IMR-90 (cell line): ENCODE results near the gene CBX8. TPM values are rescaled to one million over a fixed set of nuclear protein-coding genes. Genes with fewer than 3 reads are reported as not detected.

Experiments used
- ATAC-seq: fragments of 200-7000 bp; cut with Tn5 transposase; 2 replicates; pipeline ENCODE4 v1.9.1; 2020; ENCODE audit warnings: low read depth, mild to moderate bottlenecking, moderate library complexity
- BruUV-seq: library from RNA; stranded (reverse); fragments of 400-500 nt; replicated peaks from 2 replicates; lab custom pipeline; 2021; lab: Mats Ljungman, UMichigan
- CTCF ChIA-PET: fragments of 300-600 bp; formaldehyde crosslinking; extraction: SDS; loops from one replicate; lab custom pipeline; 2021; ENCODE audit warnings: antibody characterized with exemption; lab: Yijun Ruan, JAX
- POLR2A ChIA-PET: fragments of 300-600 bp; sonication (Branson Sonifier 250); formaldehyde crosslinking; loops from one replicate; lab custom pipeline; 2022; ENCODE audit warnings: antibody characterized with exemption; ENCODE audit not compliant: unreplicated experiment; lab: Charles Lee
- DNase-seq: peaks from one replicate; pipeline ENCODE4 v3.0.0; 2013
- H2AFZ ChIP-seq: replicated peaks from 2 replicates; pipeline ENCODE3; 2013; ENCODE audit warnings: low read length, mild to moderate bottlenecking; ENCODE audit not compliant: poor library complexity
- H2AK5ac ChIP-seq: 2 replicates; pipeline ENCODE4 v1.6.1; 2013; ENCODE audit warnings: low read depth, low read length, inconsistent platforms
- H2AK9ac ChIP-seq: replicated peaks from 2 replicates; pipeline ENCODE3; 2013; ENCODE audit warnings: mild to moderate bottlenecking, low read depth, low read length, moderate library complexity; ENCODE audit not compliant: poor library complexity
- H2BK120ac ChIP-seq: 2 replicates; pipeline ENCODE4 v1.6.1; 2013; ENCODE audit warnings: low read depth, low read length, inconsistent platforms
- H2BK15ac ChIP-seq: 3 replicates; pipeline ENCODE4 v1.6.1; 2013; ENCODE audit warnings: low read depth, low read length, inconsistent platforms
- H2BK20ac ChIP-seq: 2 replicates; pipeline ENCODE4 v1.6.1; 2013; ENCODE audit warnings: low read depth, mild to moderate bottlenecking, inconsistent platforms, low read length, moderate library complexity
- H2BK5ac ChIP-seq: 2 replicates; pipeline ENCODE4 v1.6.1; 2013; ENCODE audit warnings: mild to moderate bottlenecking, low read depth, low read length, inconsistent platforms; ENCODE audit not compliant: poor library complexity, severe bottlenecking
- H3K14ac ChIP-seq: replicated peaks from 2 replicates; pipeline ENCODE4 v1.6.1; 2013; ENCODE audit warnings: low read depth, low read length, inconsistent platforms
- H3K18ac ChIP-seq: 2 replicates; pipeline ENCODE4 v1.6.1; 2013; ENCODE audit warnings: low read depth, low read length, control low read depth
- H3K23ac ChIP-seq: 2 replicates; pipeline ENCODE4 v1.6.1; 2013; ENCODE audit warnings: low read depth, low read length, inconsistent platforms
- H3K27ac ChIP-seq: 2 replicates; pipeline ENCODE4 v1.5.1; 2013; ENCODE audit warnings: mild to moderate bottlenecking, control low read depth, low read length; ENCODE audit not compliant: insufficient read depth
- H3K27me3 ChIP-seq: 2 replicates; pipeline ENCODE4 v1.6.1; 2013; ENCODE audit warnings: low read length; ENCODE audit not compliant: control insufficient read depth, insufficient read depth
- H3K36me3 ChIP-seq: 2 replicates; pipeline ENCODE4 v1.6.1; 2013; ENCODE audit warnings: low read length, mixed read lengths; ENCODE audit not compliant: control insufficient read depth, insufficient read depth
- H3K4ac ChIP-seq: 2 replicates; pipeline ENCODE4 v1.6.1; 2013; ENCODE audit warnings: low read depth, low read length, inconsistent platforms
- H3K4me1 ChIP-seq: 2 replicates; pipeline ENCODE4 v1.6.1; 2013; ENCODE audit warnings: low read length, mixed read lengths; ENCODE audit not compliant: control insufficient read depth, insufficient read depth
- H3K4me2 ChIP-seq: 2 replicates; pipeline ENCODE4 v1.6.1; 2013; ENCODE audit warnings: low read depth, mild to moderate bottlenecking, control low read depth, low read length, moderate library complexity
- H3K4me3 ChIP-seq: 2 replicates; pipeline ENCODE4 v1.5.1; 2013; ENCODE audit warnings: low read depth, mild to moderate bottlenecking, control low read depth, low read length, moderate library complexity; ENCODE audit not compliant: insufficient read depth
- H3K56ac ChIP-seq: 2 replicates; pipeline ENCODE4 v1.6.1; 2013; ENCODE audit warnings: low read length, inconsistent platforms; ENCODE audit not compliant: insufficient read depth; ENCODE audit errors: extremely low read depth
- H3K79me1 ChIP-seq, 2 experiments: 2 replicates each; pipeline ENCODE4 v1.6.1; 2013; ENCODE audit warnings: low read length in 2 of 2, inconsistent platforms in 1 of 2, low read depth in 1 of 2
- H3K9ac ChIP-seq: 2 replicates; pipeline ENCODE4 v1.6.1; 2013; ENCODE audit warnings: low read depth, low read length, control low read depth
- H3K9me1 ChIP-seq: 2 replicates; pipeline ENCODE4 v1.6.1; 2013; ENCODE audit warnings: low read length, inconsistent platforms; ENCODE audit not compliant: insufficient read depth
- H3K9me3 ChIP-seq: 2 replicates; pipeline ENCODE4 v1.6.1; 2013; ENCODE audit warnings: low read length; ENCODE audit not compliant: control insufficient read depth, insufficient read depth
- H4K20me1 ChIP-seq: 2 replicates; pipeline ENCODE4 v1.6.1; 2013; ENCODE audit warnings: low read length, inconsistent platforms; ENCODE audit not compliant: insufficient read depth
- H4K5ac ChIP-seq: 2 replicates; pipeline ENCODE4 v1.6.1; 2013; ENCODE audit warnings: mild to moderate bottlenecking, low read depth, low read length, control low read depth
- H4K8ac ChIP-seq, 2 experiments: 2 replicates each; pipeline ENCODE4 v1.6.1; 2013; ENCODE audit warnings: low read depth in 2 of 2, low read length in 2 of 2, control low read depth in 1 of 2, inconsistent platforms in 1 of 2
- H4K91ac ChIP-seq: 2 replicates; pipeline ENCODE4 v1.6.1; 2013; ENCODE audit warnings: low read depth, low read length, inconsistent platforms; ENCODE audit not compliant: insufficient read depth
- BHLHE40 ChIP-seq: fragments of 150-350 bp; IDR thresholded peaks from 2 replicates; pipeline ENCODE4 v1.6.1; 2016; ENCODE audit warnings: mild to moderate bottlenecking, low read depth, low read length
- CEBPB ChIP-seq: IDR thresholded peaks from 2 replicates; pipeline ENCODE4 v1.6.1; 2012; ENCODE audit warnings: low read depth, low read length, improper control_type of control experiment
- CHD1 ChIP-seq: IDR thresholded peaks from 2 replicates; pipeline ENCODE4 v1.6.1; 2012; ENCODE audit warnings: low read depth, low read length, improper control_type of control experiment
- ELK1 ChIP-seq: fragments of 150-350 bp; IDR thresholded peaks from 2 replicates; pipeline ENCODE4 v1.6.1; 2016; ENCODE audit warnings: low read depth, mild to moderate bottlenecking, low read length, moderate library complexity, borderline replicate concordance
- MAZ ChIP-seq: IDR thresholded peaks from 2 replicates; pipeline ENCODE4 v1.6.1; 2012; ENCODE audit warnings: low read depth, mild to moderate bottlenecking, low read length, improper control_type of control experiment, moderate library complexity, borderline replicate concordance
- MXI1 ChIP-seq: IDR thresholded peaks from 2 replicates; pipeline ENCODE4 v1.6.1; 2012; ENCODE audit warnings: low read depth, mild to moderate bottlenecking, low read length, moderate library complexity, borderline replicate concordance
- NFE2L2 ChIP-seq: fragments of 150-350 bp; IDR thresholded peaks from 2 replicates; pipeline ENCODE4 v1.6.1; 2016; ENCODE audit warnings: low read depth, mild to moderate bottlenecking, low read length
- POLR2A ChIP-seq: IDR thresholded peaks from 2 replicates; pipeline ENCODE4 v1.6.1; 2012; ENCODE audit warnings: mild to moderate bottlenecking, low read depth, low read length
- RCOR1 ChIP-seq: IDR thresholded peaks from 2 replicates; pipeline ENCODE4 v1.6.1; 2012; ENCODE audit warnings: mild to moderate bottlenecking, low read length, improper control_type of control experiment; ENCODE audit not compliant: insufficient replicate concordance
- WGBS, 2 experiments: methylation state at CpG; one replicate each; pipeline versions ENCODE4 v1.1.5 to v1.1.7; 2013; ENCODE audit warnings: missing lambda C conversion rate in 2 of 2; ENCODE audit not compliant: insufficient read length in 1 of 2; ENCODE audit errors: extremely low coverage in 2 of 2; 5-methylcytosine and 5-hydroxymethylcytosine counted together
- dilution Hi-C: fragments of 300-500 bp; cut with HindIII; formaldehyde crosslinking; loops from one replicate; pipeline ENCODE4 v1.14.3; 2018; ENCODE audit warnings: low sequenced_read_pairs; ENCODE audit not compliant: unreplicated experiment
- in situ Hi-C: fragments of 300-500 bp; cut with MboI; formaldehyde crosslinking; loops from 3 replicates; pipeline ENCODE4 v1.14.3; 2019; ENCODE audit warnings: low sequenced_read_pairs, inconsistent platforms, mixed read lengths
- intact Hi-C: fragments of 100-400 bp; cut with micrococcal nuclease; formaldehyde crosslinking; loops from 2 replicates; pipeline ENCODE4 v1.10.0; 2022
- polyA plus RNA-seq, 3 experiments: library from polyadenylated mRNA; depleted of rRNA; stranded (reverse); fragments of >200 nt; gene quantifications; 2 replicates each; pipeline ENCODE4 v1.2.3, GENCODE V29; 2012; ENCODE audit warnings: low replicate concordance in 1 of 3
- total RNA-seq: library from RNA; depleted of rRNA; stranded (reverse); fragments of >200 nt; gene quantifications from 2 replicates; pipeline ENCODE4 v1.2.3, GENCODE V29; 2012

The CBX8 gene
- total and polyA plus RNA-seq, 2 of the 4 experiments (the other 2 are of a cell fraction): 3.2 to 5.4 TPM

- BruUV-seq: no TSS peak
- H3K9ac ChIP-seq: no peak overlapping the region
- H3K36me3 ChIP-seq: no peaks in the 10 kb centered on the region
- H2BK20ac ChIP-seq: no peak overlapping the region
- dilution Hi-C loops: no loop called here
- no peak overlapping the region for H3K4ac ChIP-seq
- H3K14ac ChIP-seq: no peak overlapping the region
- no peak overlapping the region for H2AK5ac ChIP-seq
- no peak for DNase-seq
- H3K23ac ChIP-seq: no peak overlapping the region
- H2AK9ac ChIP-seq: no peak overlapping the region
- no peaks in the 10 kb centered on the region for H4K20me1 ChIP-seq
- peaks cover 35% of the 10 kb centered on the region for H3K27me3 ChIP-seq
- H3K9me3 ChIP-seq: no peaks in the 10 kb centered on the region
- no peak for ATAC-seq
- TF ChIP-seq BHLHE40 (no peak), RCOR1 (no peak), NFE2L2 (no peak), CEBPB (no peak), POLR2A (no peak), ELK1 (no peak), MXI1 (no peak), CHD1 (no peak), MAZ (no peak)
- H3K4me1 ChIP-seq: no peaks in the 10 kb centered on the region
- H4K8ac ChIP-seq: no peak overlapping the region
- no peak overlapping the region for H4K91ac ChIP-seq
- no peak overlapping the region for H2BK5ac ChIP-seq
- no peak overlapping the region for H2BK120ac ChIP-seq
- H3K18ac ChIP-seq: no peak overlapping the region
- no peak overlapping the region for H3K56ac ChIP-seq
- no peaks in the 10 kb centered on the region for H3K79me1 ChIP-seq
- in situ Hi-C loops: loop anchor here (10.0 kb wide), 1 partner anchor 160 kb away; no protein-coding TSS in a partner anchor
- no peak overlapping the region for H3K4me3 ChIP-seq
- no peak overlapping the region for H4K5ac ChIP-seq
- POLR2A ChIA-PET: no interaction called here
- 60% methylated on average over 2 of the region's 12 CpGs; no CpG with 5 or more reads in 1 of the 2 experiments for WGBS, 2 experiments
- CTCF ChIA-PET: no interaction called here
- no peak overlapping the region for H3K27ac ChIP-seq
- intact Hi-C loops: no loop called here
- no peaks in the 10 kb centered on the region for H3K9me1 ChIP-seq
- H2AFZ ChIP-seq: no peak overlapping the region
- no peak overlapping the region for H2BK15ac ChIP-seq
- H3K4me2 ChIP-seq: no peak overlapping the region
These were observed 42.5 kb downstream of the CBX8 start for GRCh38 chr17:79754370-79754769.
